H1 (cell line): ENCODE data around the gene RNF215. TPM values are rescaled to one million over a fixed set of nuclear protein-coding genes. Genes with fewer than 3 reads are reported as not detected.
A peak's percentile ranks its signal among the peaks of the same experiment; 100 is the strongest.

ENCODE experiments used
- ASH2L ChIP-seq: fragments of 200-600, 300-600 bp; sonication (generic); IDR thresholded peaks from one replicate; pipeline ENCODE4 v1.7.1; 2017; ENCODE audit warnings: low read length
- CEBPB ChIP-seq: IDR thresholded peaks from 2 replicates; pipeline ENCODE4 v1.6.1; 2012; ENCODE audit warnings: low read depth, low read length
- CREB1 ChIP-seq: IDR thresholded peaks from 2 replicates; pipeline ENCODE4 v1.6.1; 2012; ENCODE audit warnings: inconsistent platforms
- EGR1 ChIP-seq: IDR thresholded peaks from 2 replicates; pipeline ENCODE4 v1.6.1; 2011; ENCODE audit warnings: low read depth, low read length, borderline replicate concordance
- EP300 ChIP-seq, 2 experiments: IDR thresholded peaks; 1 replicate in 1 of 2; 2 replicates in 1 of 2; pipeline ENCODE4 v1.6.1; 2011 to 2012; ENCODE audit warnings: low read depth in 2 of 2, low read length in 2 of 2, mild to moderate bottlenecking in 2 of 2, borderline replicate concordance in 1 of 2, inconsistent platforms in 1 of 2, moderate library complexity in 1 of 2
- JUND ChIP-seq: IDR thresholded peaks from 2 replicates; pipeline ENCODE4 v1.6.1; 2011; ENCODE audit warnings: mild to moderate bottlenecking, improper control_type of control experiment, low read length
- NANOG ChIP-seq: IDR thresholded peaks from 2 replicates; pipeline ENCODE4 v1.6.1; 2011; ENCODE audit warnings: low read length, low read depth, mild to moderate bottlenecking, inconsistent platforms; ENCODE audit not compliant: insufficient read depth, poor library complexity, severe bottlenecking
- NRF1 ChIP-seq: IDR thresholded peaks from 2 replicates; pipeline ENCODE4 v1.6.1; 2011; ENCODE audit warnings: mild to moderate bottlenecking, low read depth, low read length, improper control_type of control experiment
- POLR2A ChIP-seq, 2 experiments: IDR thresholded peaks; 1 replicate in 1 of 2; 2 replicates in 1 of 2; pipeline ENCODE4 v1.6.1; 2011; ENCODE audit warnings: low read depth in 2 of 2, low read length in 2 of 2, mild to moderate bottlenecking in 2 of 2; ENCODE audit errors: control extremely low read depth in 1 of 2
- SIN3A ChIP-seq, 2 experiments: IDR thresholded peaks in 1 of 2; conservative IDR thresholded peaks in 1 of 2; 2 replicates each; pipeline ENCODE4 v1.6.1; 2011 to 2012; ENCODE audit warnings: low read length in 2 of 2, improper control_type of control experiment in 1 of 2, low read depth in 1 of 2, mild to moderate bottlenecking in 1 of 2
- SIRT6 ChIP-seq: IDR thresholded peaks from one replicate; pipeline ENCODE4 v1.7.1; 2012; ENCODE audit warnings: low read length, inconsistent platforms
- SUZ12 ChIP-seq: fragments of 200-600 bp; sonication (generic); IDR thresholded peaks from 2 replicates; pipeline ENCODE4 v1.6.1; 2012; ENCODE audit warnings: mild to moderate bottlenecking, inconsistent platforms, low read length, moderate library complexity, mixed read lengths
- TEAD4 ChIP-seq: IDR thresholded peaks from 2 replicates; pipeline ENCODE4 v1.6.1; 2012; ENCODE audit warnings: low read depth, low read length, inconsistent platforms, mixed read lengths
- polyA plus RNA-seq, 7 experiments: library from polyadenylated mRNA; depleted of rRNA in 3 of 7; stranded (reverse) in 5 of 7; unstranded in 2 of 7; fragments of >200 nt in 5 of 7; fragments of 200-250 nt in 2 of 7; gene quantifications; 1 replicate in 5 of 7; 2 replicates in 1 of 7; 4 replicates in 1 of 7; pipeline versions ENCODE4 v1.2.1 to v1.2.3, GENCODE V29; 2011 to 2013; ENCODE audit warnings: missing spikeins in 2 of 7, mixed read lengths in 2 of 7
- total RNA-seq: library from RNA; stranded (reverse); fragmentation: NEBNext Ultra II Directional; extraction: Animal tissue kit (Norgen Biotek cat#: 25700); gene quantifications from 2 replicates; pipeline ENCODE4 v1.2.1, GENCODE V29; 2021
- TF ChIP-seq, protein P1 (sequence below), 3 experiments: IDR thresholded peaks; 1 replicate in 2 of 3; 2 replicates in 1 of 3; pipeline versions ENCODE4 v1.5.1 to v1.6.1; 2011; ENCODE audit warnings: low read length in 3 of 3, mild to moderate bottlenecking in 3 of 3, inconsistent platforms in 2 of 3, low read depth in 1 of 3, moderate library complexity in 1 of 3; ENCODE audit not compliant: insufficient read depth in 1 of 3; ENCODE audit errors: control extremely low read depth in 1 of 3

RNF215 gene
- total and polyA plus RNA-seq, 2 of the 8 experiments (the other 6 are each of a cell fraction or from before 2014, with no cell fraction given): 13.1 to 19.0 TPM

DNA sequence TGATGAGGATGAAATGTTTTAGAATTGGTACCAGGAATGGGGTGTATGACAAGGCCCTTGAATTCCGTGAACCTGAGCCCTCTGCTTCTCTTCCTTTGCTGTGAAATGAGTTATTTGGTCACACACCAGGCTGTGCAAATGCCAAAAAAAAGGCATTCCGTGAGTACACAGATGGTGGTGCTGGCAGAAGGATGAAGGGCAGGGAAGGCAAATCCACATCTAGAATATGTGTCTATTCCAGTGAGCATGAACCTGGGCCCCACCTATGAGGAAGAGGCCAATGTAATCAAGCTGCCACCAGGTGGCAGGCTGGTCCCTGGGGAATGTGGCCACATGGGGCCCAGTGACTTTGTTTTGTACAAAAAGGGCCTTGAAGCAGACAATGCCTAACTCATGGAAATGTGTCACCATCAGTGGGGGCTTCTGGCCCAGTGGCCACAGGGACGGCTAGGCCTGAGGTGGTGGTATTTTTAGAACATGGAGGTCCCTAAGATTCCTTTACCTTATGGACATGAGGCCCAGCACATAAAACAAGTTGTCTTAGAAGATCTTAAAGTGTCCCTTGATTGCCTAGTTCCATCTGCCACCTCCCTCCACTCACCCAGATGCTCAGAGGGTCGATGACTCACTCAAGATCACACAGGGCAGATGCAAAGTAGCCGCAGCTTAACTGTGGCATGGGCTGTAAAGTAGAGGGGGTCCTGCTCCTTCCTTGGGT is 3.9 kb upstream of the RNF215 start (continued):
- TF ChIP-seq NRF1 (no peak), SIN3A (conservative IDR thresholded peaks at IDR 0.05 in 1 of 2, IDR thresholded peaks at IDR 0.05 in 1 of 2; ENCODE audit: low read depth in 1 of 2, low read length in 2 of 2) (0 out of 4 replicates have a peak, but pooled peaks of 1 of the 2 experiments have one; percentile 25), EGR1 (no peak), NANOG (no peak), SIRT6 (no peak), EP300 (IDR thresholded peaks at IDR 0.05; ENCODE audit: borderline replicate concordance in 1 of 2, low read depth in 2 of 2, low read length in 2 of 2) (no peak), JUND (no peak), SUZ12 (no peak), TEAD4 (peak; percentile 80), POLR2A (IDR thresholded peaks at IDR 0.05; ENCODE audit: control extremely low read depth in 1 of 2, low read depth in 2 of 2, low read length in 2 of 2) (no peak), CEBPB (no peak), ASH2L (no peak), CREB1 (0 out of 2 replicates have a peak, but pooled peaks have one; percentile 12)
- TF ChIP-seq, protein P1, sequence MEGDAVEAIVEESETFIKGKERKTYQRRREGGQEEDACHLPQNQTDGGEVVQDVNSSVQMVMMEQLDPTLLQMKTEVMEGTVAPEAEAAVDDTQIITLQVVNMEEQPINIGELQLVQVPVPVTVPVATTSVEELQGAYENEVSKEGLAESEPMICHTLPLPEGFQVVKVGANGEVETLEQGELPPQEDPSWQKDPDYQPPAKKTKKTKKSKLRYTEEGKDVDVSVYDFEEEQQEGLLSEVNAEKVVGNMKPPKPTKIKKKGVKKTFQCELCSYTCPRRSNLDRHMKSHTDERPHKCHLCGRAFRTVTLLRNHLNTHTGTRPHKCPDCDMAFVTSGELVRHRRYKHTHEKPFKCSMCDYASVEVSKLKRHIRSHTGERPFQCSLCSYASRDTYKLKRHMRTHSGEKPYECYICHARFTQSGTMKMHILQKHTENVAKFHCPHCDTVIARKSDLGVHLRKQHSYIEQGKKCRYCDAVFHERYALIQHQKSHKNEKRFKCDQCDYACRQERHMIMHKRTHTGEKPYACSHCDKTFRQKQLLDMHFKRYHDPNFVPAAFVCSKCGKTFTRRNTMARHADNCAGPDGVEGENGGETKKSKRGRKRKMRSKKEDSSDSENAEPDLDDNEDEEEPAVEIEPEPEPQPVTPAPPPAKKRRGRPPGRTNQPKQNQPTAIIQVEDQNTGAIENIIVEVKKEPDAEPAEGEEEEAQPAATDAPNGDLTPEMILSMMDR (IDR thresholded peaks at IDR 0.05; ENCODE audit: control extremely low read depth in 1 of 3, insufficient read depth in 1 of 3, low read depth in 1 of 3, low read length in 3 of 3): peak; percentile 77 to 89 (median 88)
